Prostate gland (tissue), 2 donors: ENCODE measurements around the gene GOLGB1.

Source experiments
- POLR2A ChIP-seq: fragments of 450-650 bp; IDR thresholded peaks from one replicate; pipeline ENCODE4 v1.6.1; 2016; ENCODE audit warnings: antibody characterized with exemption, mild to moderate bottlenecking
- POLR2AphosphoS5 ChIP-seq: sonication (generic); formaldehyde crosslinking; IDR thresholded peaks from one replicate; pipeline ENCODE4 v1.6.1; 2017; ENCODE audit warnings: antibody characterized with exemption
- TF ChIP-seq, protein P1 (sequence below), 4 experiments: fragments of 200-600 bp in 2 of 4; fragments of 450-650 bp in 2 of 4; sonication (generic) in 2 of 4; IDR thresholded peaks; 1 replicate in 3 of 4; 2 replicates in 1 of 4; pipeline ENCODE4 v1.5.1; 2016 to 2019; ENCODE audit warnings: antibody characterized with exemption in 4 of 4, mild to moderate bottlenecking in 2 of 4, moderate library complexity in 2 of 4

DNA sequence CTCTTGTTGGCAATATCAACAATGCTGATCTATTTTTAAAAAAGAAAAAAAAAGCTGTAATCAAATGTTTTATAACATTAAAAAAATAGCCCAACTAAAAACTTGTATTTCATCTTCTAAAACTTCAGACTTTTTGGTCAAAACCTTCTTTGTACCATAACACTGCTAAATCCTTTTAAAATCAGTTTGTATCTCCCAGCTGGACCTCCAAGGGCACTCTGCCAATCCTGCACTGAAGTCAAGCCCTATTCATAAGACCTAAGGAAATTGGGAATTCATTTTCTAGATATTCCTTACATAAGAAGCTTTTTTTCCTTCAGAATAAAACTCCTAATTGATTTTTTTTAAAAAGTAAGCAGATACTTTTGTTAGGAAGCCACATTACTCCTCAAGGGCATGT is 50.6 kb downstream of the GOLGB1 start:
- TF ChIP-seq POLR2A (no peak), POLR2AphosphoS5 (no peak)
- TF ChIP-seq, protein P1, sequence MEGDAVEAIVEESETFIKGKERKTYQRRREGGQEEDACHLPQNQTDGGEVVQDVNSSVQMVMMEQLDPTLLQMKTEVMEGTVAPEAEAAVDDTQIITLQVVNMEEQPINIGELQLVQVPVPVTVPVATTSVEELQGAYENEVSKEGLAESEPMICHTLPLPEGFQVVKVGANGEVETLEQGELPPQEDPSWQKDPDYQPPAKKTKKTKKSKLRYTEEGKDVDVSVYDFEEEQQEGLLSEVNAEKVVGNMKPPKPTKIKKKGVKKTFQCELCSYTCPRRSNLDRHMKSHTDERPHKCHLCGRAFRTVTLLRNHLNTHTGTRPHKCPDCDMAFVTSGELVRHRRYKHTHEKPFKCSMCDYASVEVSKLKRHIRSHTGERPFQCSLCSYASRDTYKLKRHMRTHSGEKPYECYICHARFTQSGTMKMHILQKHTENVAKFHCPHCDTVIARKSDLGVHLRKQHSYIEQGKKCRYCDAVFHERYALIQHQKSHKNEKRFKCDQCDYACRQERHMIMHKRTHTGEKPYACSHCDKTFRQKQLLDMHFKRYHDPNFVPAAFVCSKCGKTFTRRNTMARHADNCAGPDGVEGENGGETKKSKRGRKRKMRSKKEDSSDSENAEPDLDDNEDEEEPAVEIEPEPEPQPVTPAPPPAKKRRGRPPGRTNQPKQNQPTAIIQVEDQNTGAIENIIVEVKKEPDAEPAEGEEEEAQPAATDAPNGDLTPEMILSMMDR (IDR thresholded peaks at IDR 0.05) = no peak
